ENCODE results near the gene ZNF544.

- TF ChIP-seq CTCF (IDR thresholded peaks at IDR 0.05) (no peak), POLR2A (IDR thresholded peaks at IDR 0.05) (no peak)
Measured at GRCh38 chr19:58307736-58308135, 79.0 kb downstream of the ZNF544 start.
